ENCODE results near the gene KEAP1.

Gene KEAP1

GRCh38 chr19:10550336-10550735 is 47.2 kb upstream of the KEAP1 start:
- Histone ChIP-seq H3K9me2 (replicated peaks; ENCODE audit: control insufficient read depth, low read length) (no peaks in the 10 kb centered on the region), H3F3A (ENCODE audit: control insufficient read depth, insufficient read depth) (peaks cover 21% of the 10 kb centered on the region), H3K4me2 (ENCODE audit: low read length) (no peak overlapping the region), H3K79me2 (ENCODE audit: control insufficient read depth, low read length) (peaks cover 8% of the 10 kb centered on the region), H3K4me3 (ENCODE audit: low read length) (no peak overlapping the region), H3K27ac (ENCODE audit: low read depth, low read length) (no peak overlapping the region), H3K36me3 (ENCODE audit: control insufficient read depth, low read length) (peaks cover 75% of the 10 kb centered on the region), H3K4me1 (ENCODE audit: control insufficient read depth, low read length) (peaks cover 35% of the 10 kb centered on the region), H3K27me3 (ENCODE audit: control insufficient read depth, low read length) (no peaks in the 10 kb centered on the region), H3K9me3 (ENCODE audit: control insufficient read depth, insufficient read depth, low read length) (no peaks in the 10 kb centered on the region), H4K20me1 (ENCODE audit: control insufficient read depth, insufficient read depth, low read depth, low read length) (no peaks in the 10 kb centered on the region)
- no peak for TF ChIP-seq CTCF (IDR thresholded peaks at IDR 0.05; ENCODE audit: low read depth, low read length, poor library complexity, severe bottlenecking)

DNA sequence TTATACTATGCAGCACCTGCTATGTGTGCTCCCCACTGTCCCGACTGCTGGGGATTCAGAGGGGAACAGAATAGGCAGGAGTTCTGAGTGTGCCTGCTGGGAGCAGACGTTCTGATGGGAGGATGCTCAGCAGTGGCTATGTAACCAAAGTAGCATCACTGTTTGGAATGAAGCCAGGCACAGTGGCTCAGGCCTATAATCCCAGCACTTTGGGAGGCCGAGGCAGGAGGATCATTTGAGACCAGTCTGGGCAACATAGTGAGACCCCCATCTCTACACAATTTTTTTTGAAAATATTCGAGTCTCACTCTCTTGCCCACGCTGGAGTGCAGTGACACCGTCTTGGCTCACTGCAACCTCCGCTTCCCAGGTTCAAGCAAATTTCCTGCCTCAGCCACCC is 46.6 kb upstream of the KEAP1 start:
- H3F3A ChIP-seq (ENCODE audit: control insufficient read depth, insufficient read depth) = peaks cover 17% of the 10 kb centered on the region
- no peaks in the 10 kb centered on the region for H3K9me3 ChIP-seq (ENCODE audit: control insufficient read depth, insufficient read depth, low read length)
- peaks cover 70% of the 10 kb centered on the region for H3K36me3 ChIP-seq (ENCODE audit: control insufficient read depth, low read length)
- no peaks in the 10 kb centered on the region for H3K9me2 ChIP-seq (replicated peaks; ENCODE audit: control insufficient read depth, low read length)
- H4K20me1 ChIP-seq (ENCODE audit: control insufficient read depth, insufficient read depth, low read depth, low read length) = no peaks in the 10 kb centered on the region; the same call in 1 of the 2 replicates
- no peak overlapping the region for H3K27ac ChIP-seq (ENCODE audit: low read depth, low read length)
- H3K27me3 ChIP-seq (ENCODE audit: control insufficient read depth, low read length) = no peaks in the 10 kb centered on the region
- peaks cover 14% of the 10 kb centered on the region for H3K79me2 ChIP-seq (ENCODE audit: control insufficient read depth, low read length)
- no peak for TF ChIP-seq EZH2phosphoT487 (IDR thresholded peaks at IDR 0.05; ENCODE audit: borderline replicate concordance, low read length)
- TF ChIP-seq CTCF (IDR thresholded peaks at IDR 0.05; ENCODE audit: low read depth, low read length, poor library complexity, severe bottlenecking) = no peak
- no peak overlapping the region for H3K4me2 ChIP-seq (ENCODE audit: low read length)
- no peak overlapping the region for H3K4me3 ChIP-seq (ENCODE audit: low read length)
- H3K4me1 ChIP-seq (ENCODE audit: control insufficient read depth, low read length) = peaks cover 33% of the 10 kb centered on the region

DNA sequence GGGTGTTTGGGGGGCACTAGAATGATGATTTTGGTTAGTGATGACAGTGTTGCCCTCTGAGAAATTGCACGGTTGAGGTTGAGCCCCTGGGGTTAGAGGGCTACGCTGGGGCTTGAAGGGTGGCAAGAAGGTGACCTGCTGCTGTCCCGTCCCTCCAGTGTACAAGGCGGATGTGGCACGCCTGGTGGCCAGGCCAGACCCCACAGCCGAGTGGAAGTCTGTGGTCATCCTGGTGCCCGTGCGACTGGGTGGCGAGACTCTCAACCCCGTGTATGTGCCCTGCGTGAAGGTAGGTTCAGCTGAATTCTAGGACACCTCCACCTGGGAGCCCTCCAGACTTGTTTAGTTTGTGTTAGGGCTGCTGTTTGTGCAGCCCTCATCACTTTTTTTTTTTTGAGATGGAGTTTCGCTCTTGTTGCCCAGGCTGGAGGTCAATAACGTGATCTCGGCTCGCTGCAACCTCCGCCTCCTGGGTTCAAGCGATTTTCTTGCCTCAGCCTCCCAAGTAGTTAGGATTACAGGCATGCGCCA is 45.7 kb upstream of the KEAP1 start:
- TF ChIP-seq CTCF (IDR thresholded peaks at IDR 0.05; ENCODE audit: low read depth, low read length, poor library complexity, severe bottlenecking) = no peak
- TF ChIP-seq EZH2phosphoT487 (IDR thresholded peaks at IDR 0.05; ENCODE audit: borderline replicate concordance, low read length) = no peak
- Histone ChIP-seq H4K20me1 (ENCODE audit: control insufficient read depth, insufficient read depth, low read depth, low read length) (peaks cover 4% of the 10 kb centered on the region; the same call in 1 of the 2 replicates), H3K36me3 (ENCODE audit: control insufficient read depth, low read length) (peaks cover 70% of the 10 kb centered on the region), H3K27ac (ENCODE audit: low read depth, low read length) (no peak overlapping the region), H3K9me2 (replicated peaks; ENCODE audit: control insufficient read depth, low read length) (no peaks in the 10 kb centered on the region), H3K27me3 (ENCODE audit: control insufficient read depth, low read length) (no peaks in the 10 kb centered on the region), H3K4me3 (ENCODE audit: low read length) (no peak overlapping the region), H3K4me1 (ENCODE audit: control insufficient read depth, low read length) (peaks cover 29% of the 10 kb centered on the region), H3F3A (ENCODE audit: control insufficient read depth, insufficient read depth) (peaks cover 10% of the 10 kb centered on the region), H3K79me2 (ENCODE audit: control insufficient read depth, low read length) (peaks cover 23% of the 10 kb centered on the region), H3K9me3 (ENCODE audit: control insufficient read depth, insufficient read depth, low read length) (no peaks in the 10 kb centered on the region), H3K4me2 (ENCODE audit: low read length) (no peak overlapping the region)
